Measurements from ENCODE around the gene SIX2. TPM values are rescaled to one million over a fixed set of nuclear protein-coding genes. Genes with fewer than 3 reads are reported as not detected.

Gene SIX2
- total and polyA plus RNA-seq, 10 of the 15 experiments (the other 5 are each of a cell fraction or from before 2014, with no cell fraction given), result not detected

DNA sequence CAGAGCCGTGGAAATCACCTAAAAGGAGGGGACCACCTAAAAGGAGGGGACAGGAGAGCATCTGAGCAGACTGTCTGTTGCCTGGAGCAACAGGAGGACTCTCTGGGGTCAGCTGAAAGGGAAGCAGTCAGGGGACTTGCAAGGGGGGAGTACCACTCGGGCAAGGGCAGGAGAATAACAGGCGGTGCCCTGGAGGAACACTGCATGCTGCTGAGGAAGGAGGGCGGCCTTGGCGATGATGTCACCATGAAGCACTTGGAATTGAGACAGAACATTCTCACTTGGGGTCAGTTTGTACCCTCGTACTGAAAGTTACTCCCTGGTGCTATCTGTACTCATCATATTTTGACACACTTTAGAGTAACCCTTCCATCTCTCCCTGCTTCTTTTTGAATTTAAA, 49.4 kb downstream of the SIX2 start (continued):
- TF ChIP-seq, protein P1, sequence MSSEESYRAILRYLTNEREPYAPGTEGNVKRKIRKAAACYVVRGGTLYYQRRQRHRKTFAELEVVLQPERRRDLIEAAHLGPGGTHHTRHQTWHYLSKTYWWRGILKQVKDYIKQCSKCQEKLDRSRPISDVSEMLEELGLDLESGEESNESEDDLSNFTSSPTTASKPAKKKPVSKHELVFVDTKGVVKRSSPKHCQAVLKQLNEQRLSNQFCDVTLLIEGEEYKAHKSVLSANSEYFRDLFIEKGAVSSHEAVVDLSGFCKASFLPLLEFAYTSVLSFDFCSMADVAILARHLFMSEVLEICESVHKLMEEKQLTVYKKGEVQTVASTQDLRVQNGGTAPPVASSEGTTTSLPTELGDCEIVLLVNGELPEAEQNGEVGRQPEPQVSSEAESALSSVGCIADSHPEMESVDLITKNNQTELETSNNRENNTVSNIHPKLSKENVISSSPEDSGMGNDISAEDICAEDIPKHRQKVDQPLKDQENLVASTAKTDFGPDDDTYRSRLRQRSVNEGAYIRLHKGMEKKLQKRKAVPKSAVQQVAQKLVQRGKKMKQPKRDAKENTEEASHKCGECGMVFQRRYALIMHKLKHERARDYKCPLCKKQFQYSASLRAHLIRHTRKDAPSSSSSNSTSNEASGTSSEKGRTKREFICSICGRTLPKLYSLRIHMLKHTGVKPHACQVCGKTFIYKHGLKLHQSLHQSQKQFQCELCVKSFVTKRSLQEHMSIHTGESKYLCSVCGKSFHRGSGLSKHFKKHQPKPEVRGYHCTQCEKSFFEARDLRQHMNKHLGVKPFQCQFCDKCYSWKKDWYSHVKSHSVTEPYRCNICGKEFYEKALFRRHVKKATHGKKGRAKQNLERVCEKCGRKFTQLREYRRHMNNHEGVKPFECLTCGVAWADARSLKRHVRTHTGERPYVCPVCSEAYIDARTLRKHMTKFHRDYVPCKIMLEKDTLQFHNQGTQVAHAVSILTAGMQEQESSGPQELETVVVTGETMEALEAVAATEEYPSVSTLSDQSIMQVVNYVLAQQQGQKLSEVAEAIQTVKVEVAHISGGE (CRISPR knock-in tag; IDR thresholded peaks at IDR 0.05), result no peak
- TF ChIP-seq ZNF622 (IDR thresholded peaks at IDR 0.05) (no peak), IKZF1 (conservative IDR thresholded peaks at IDR 0.05) (no peak)
- TF ChIP-seq, protein P2, sequence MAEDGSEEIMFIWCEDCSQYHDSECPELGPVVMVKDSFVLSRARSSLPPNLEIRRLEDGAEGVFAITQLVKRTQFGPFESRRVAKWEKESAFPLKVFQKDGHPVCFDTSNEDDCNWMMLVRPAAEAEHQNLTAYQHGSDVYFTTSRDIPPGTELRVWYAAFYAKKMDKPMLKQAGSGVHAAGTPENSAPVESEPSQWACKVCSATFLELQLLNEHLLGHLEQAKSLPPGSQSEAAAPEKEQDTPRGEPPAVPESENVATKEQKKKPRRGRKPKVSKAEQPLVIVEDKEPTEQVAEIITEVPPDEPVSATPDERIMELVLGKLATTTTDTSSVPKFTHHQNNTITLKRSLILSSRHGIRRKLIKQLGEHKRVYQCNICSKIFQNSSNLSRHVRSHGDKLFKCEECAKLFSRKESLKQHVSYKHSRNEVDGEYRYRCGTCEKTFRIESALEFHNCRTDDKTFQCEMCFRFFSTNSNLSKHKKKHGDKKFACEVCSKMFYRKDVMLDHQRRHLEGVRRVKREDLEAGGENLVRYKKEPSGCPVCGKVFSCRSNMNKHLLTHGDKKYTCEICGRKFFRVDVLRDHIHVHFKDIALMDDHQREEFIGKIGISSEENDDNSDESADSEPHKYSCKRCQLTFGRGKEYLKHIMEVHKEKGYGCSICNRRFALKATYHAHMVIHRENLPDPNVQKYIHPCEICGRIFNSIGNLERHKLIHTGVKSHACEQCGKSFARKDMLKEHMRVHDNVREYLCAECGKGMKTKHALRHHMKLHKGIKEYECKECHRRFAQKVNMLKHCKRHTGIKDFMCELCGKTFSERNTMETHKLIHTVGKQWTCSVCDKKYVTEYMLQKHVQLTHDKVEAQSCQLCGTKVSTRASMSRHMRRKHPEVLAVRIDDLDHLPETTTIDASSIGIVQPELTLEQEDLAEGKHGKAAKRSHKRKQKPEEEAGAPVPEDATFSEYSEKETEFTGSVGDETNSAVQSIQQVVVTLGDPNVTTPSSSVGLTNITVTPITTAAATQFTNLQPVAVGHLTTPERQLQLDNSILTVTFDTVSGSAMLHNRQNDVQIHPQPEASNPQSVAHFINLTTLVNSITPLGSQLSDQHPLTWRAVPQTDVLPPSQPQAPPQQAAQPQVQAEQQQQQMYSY (CRISPR knock-in tag; IDR thresholded peaks at IDR 0.05), result no peak
